HG03097 (cell line): ENCODE results near the gene SLC25A42.
"Not testable (repeated sequence)": the region's sequence is repeated elsewhere in the genome, so short reads cannot be mapped to it uniquely, and the experiment has no call there.

Experiments
- ATAC-seq: cut with Tn5 transposase; IDR thresholded peaks from one replicate; pipeline ENCODE4 v1.9.1; 2021; ENCODE audit not compliant: unreplicated experiment, low FRiP score

SLC25A42 gene

DNA sequence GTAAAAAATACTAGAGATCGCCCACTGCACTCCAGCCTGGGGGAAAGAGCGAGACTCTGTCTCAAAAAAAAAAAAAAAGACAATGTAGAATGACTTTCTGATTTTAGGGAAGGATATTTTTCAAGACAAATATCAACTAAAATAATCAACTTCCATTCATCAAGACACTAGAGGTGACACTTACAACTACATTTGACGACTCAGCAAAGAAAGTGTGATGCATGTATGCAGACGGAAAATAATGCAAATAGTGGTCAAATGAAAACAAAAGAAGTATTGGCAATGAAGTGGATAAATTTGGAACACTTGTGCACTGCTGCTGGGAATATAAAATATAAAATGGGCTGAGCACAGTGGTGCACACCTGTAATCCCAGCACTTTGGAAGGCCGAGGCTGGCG is 62.3 kb downstream of the SLC25A42 start:
- ATAC-seq: no peak

DNA sequence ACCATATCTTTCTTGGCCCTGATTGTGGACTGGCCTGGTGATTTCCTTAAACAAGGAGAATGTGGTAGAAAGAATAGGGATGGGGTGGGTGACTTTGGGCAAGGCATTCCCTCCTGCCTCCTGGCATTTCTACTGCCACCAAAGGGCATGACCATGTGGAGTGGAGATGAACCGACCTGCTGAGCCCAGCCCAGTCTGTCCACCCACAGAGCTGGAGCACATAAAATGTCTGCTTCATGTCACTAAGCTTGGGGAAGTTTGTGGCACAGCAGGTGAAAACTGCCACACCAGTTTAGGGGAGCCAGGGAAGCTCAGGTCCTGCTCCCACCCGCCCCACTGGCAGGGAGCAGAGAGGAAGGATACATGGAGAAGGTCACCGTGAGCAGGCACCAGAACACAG is 68.2 kb downstream of the SLC25A42 start:
- ATAC-seq: no peak

DNA sequence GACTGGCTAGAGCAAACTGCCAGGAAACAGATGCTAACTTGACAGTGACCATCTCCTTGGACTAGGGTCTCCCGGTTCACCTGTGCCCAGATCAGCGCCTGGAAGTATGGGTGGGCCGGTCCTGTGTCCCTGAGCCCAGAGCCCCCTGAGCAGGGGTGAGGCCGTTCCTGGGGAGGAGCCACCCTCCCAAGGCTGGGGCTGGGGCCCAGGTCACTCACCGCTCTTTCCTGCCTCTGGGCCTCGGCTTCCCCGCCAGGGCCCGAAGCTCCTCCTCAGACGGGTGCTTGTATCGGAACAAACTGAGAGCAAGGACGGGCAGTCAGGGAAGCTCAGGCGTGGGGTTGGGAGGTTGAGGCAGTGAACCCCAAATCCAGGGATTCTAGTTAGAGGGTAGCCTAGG is 69.1 kb downstream of the SLC25A42 start:
- no peak for ATAC-seq

DNA sequence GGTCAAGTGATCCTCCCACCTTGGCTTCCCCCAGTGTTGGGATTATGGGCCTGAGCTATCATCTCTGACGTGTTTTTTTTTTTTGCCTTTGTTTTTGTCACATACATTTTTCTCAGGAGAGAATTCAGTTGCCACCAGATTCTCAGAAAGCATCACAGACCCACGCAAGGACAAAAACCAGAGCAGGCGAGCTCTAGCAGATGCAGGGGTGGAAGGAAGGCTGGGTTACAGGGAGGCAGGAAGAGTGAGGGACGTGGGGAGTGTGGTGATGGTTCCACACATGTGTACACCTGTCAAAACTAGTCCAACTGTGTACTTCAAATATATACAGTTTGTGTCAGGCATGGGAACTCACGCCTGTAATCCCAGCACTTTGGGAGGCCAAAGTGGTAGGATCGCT is 70.2 kb downstream of the SLC25A42 start:
- ATAC-seq: no peak

DNA sequence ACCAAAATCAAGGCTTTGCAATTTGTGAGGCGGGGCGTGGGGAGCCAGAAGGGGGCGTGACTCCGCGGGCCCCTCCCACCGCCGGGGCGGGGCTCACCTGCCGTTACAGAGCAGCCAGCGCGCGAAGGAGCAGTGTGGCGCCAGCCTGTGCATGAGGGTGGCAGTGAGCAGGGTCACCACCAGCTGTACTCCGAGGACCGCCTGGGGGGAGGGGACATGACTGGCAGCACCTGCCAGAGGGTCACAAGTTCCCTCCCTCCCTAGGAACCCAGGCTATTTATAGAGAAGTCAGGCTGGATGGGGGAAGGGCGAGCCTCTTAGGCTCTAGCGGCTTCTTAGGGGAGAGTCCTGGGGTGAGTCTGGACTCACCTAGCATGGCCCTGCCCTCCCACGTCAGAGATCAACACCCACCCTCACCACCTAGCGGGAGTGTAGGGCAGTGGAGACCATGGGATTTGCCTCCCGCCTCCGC is 70.9 kb downstream of the SLC25A42 start:
- no peak for ATAC-seq

DNA sequence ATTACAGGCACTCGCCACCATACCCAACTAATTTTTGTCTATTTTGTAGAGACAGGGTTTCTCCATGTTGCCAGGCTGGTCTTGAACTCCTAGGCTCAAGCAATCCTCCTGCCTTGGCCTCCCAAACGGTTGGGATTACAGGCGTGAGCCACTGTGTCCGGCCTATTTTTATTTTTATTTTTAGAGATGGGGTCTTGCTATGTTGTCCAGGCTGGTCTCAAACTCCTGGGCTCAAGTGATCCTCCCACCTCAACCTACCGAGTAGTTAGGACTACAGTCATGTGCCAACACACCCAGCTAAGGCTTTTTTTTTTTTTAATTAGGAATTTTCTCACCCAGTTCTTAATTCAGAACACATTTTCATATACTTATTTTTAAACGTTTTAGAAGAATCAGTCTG is 71.9 kb downstream of the SLC25A42 start:
- ATAC-seq: not testable (repeated sequence)

DNA sequence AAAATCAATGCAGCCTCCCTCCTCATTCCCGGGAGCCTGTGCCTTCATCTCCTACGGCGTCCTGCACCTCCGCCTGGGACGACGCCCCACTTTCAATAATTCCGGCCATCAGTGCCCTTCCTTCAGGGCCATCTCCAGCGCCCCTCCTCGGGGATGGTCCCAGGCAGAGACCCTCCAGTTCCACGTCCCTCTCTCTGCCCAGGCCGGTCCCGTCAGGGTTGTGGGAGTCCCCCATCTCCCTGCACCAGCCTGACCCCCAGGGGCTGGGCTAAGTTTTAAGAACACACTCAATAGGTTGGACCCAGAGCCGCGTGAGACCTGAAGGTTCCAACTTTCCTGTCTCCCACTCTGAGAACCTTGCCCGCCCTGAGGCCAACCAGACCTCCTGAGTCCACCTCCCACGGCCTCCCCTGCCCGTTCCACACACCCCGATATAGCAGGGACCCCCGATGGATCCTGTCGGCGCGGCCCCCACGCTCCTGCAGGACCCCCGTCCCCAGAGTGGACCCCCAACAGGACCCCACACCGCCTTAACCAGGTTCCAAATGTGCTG is 73.8 kb downstream of the SLC25A42 start:
- ATAC-seq: no peak

DNA sequence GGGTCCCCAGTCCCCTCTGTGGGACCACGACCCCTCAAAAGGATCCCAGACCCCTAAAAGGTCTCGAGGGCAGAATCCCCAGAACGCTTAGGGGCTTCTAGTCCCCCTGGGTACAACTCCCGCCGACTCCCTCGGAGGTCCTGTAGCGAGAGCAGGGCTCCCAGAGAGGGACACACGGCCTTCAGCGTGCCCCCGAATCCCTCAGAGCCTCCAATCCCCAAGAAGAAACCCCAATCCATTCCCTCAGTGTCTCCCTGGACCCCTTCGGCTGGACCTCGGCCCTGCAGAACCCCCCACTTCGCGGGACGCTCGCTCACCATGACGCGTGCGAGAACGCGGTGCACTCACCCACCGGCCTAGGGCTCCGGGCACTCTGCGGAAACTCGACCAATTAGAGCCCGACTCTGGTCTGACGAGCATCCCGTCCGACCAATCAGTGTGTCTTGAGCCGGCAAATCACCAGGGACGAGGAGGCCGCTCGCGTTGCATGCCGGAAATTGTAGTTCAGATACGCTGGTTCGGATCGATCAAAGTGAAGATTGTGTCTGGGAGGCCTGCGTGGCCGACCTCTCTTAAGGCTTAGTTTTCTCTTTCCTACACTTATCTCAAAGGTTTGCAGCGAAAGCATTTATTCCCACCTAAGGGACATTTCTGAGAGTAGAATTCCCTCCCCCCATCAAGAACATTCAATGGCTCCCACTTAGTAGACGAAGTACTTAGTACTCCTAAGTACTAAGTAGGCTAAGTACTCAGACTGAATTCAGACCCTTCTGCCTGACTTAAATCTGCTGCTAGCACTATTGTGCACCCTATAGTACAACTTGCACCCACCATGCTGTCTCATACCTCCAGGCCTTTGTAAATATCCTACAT is 74.6 kb downstream of the SLC25A42 start, which contains the start of gene TMEM161A:
Gene TMEM161A (minus strand): TSS at position 370 of the 873 bp plus-strand sequence. CDS start 50 bp downstream, at position 320.
- peak; percentile 92 for ATAC-seq

DNA sequence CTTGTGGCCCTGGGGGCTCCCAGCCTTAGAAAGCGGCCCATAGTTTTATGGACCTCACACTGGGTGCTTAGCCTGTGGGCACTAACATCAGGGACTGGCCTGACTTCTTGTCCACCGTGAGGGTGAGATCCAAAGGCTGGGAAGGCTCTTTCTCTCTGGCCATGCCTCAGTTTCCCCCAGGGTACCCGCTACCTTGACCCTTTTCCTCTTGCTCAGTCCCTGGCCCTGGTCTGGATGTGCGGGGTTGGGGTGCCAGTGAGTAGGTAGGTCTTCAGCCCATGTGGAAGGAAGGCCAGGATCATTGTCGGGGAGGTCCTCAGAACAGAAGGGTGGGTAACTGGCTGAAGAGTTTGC is 76.1 kb downstream of the SLC25A42 start:
- no peak for ATAC-seq

DNA sequence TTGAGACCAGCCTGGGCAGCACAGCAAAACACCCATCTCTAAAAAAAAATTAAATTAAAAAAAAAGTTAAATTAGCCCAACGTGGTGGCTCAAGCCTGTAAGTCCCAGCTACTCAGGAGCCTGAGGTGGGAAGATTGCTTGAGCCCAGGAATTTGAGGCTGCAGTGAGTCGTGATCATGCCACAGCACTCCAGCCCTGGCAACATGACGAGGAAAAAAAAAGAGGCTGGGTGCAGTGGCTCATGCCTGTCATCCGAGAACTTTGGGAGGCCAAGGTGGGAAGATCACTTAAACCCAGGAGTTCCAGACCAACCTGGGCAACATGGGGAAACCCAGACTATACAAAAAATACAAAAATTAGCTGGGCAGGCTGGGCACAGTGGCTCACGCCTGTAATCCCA is 76.7 kb downstream of the SLC25A42 start:
- ATAC-seq: no peak

DNA sequence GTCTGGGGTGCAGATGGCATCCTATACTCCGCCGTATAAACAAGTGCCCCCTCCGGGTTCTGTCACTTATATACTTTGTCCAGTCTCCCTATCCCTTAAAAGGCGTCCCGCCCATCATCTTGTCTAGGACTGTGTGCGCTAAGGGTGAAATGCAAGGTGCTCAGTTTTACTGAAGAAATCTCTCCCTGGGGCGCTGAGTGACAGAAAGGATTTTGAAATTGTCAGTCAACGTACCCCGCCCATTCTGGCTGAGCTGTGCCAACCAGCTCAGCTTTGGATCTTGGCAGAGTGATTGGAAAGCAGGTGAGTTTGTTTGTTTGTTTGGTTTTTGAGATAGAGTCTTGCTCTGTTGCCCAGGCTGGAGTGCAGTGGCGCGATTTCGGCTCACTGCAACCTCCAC is 78.6 kb downstream of the SLC25A42 start:
- no peak for ATAC-seq

DNA sequence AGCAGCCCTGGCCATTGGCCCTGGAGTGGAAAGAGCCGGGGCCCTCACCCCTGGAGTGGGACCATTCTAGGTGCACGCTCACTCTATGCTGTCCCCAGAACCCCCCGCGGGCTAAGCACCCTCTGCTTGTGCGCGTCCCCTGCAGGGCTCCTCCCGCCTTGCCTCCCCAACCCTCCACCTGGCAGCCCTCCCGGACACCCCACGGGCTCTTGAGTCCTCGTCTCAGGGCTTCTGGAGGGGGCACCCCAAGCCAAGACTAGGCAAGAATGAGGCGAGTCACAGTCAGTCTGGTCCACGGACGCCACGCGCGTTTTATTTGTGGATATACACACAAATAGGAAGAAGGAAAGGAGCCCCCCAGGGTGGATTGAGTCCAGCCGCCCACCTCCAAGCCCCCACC is 81.5 kb downstream of the SLC25A42 start:
- ATAC-seq: no peak

DNA sequence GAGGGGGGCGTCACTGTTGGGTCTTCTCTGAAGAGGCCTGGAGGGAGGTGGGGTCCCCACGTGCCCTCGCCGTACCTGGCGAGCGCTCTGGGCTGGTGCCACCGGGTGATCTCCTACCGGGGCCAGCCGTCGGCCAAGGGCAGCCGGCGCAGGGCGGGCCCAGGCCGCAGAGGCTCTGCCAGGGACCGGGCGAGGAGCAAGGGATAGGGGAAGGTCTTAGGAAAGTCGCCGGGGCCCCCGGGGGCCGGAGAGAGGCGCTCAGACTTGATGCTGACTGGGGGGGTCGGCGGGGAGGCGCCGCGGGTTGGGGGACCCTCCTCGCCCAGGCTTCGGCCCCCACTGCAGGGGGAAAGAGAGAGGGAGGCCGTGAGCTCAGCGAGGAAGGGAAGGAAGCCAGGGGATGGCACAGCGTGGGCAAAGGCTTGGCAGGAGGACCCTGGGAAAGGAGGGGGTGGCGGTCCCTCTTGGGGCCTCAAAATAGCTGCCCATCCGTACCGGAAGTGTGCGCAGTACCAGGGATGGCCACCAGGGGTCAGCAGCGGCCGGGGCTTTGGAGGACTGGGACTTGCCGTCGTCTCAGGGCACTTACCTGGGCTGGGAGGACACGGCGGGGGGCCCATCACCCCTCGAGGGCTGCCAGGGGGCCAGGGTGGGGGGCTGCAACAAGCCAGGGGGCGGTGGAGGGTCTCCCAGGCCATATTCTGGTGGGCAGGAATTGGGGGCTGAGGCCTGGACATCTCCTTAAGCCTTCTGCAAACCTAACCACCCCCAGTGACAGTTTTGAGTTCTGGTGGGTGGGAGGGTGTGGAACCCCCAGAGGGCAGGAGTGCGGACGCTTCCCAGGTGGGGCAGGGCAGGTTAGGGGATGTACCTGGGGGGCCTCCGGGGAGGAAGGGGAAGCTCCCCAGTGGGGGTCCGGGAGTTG is 82.2 kb downstream of the SLC25A42 start:
- ATAC-seq: no peak

DNA sequence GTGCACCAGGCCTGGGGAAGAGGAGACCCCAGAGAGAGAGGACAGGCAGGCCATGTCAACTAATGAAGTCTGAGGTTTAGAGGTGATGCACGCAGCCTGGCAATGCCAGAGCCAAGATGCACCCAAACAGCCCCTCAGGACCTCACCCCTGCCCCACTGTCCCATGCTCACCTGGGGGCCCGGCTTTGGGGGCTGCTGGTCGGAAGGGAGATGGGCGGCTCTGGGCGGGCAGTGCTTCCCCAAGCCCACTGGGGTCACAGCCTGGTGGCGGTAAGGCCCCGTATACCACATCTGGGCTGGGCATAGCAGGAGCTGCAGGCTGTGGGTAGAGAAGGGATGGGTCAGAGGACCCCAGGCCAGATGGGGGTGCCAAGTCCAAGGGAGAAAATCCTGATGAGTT is 83.1 kb downstream of the SLC25A42 start:
- no peak for ATAC-seq

DNA sequence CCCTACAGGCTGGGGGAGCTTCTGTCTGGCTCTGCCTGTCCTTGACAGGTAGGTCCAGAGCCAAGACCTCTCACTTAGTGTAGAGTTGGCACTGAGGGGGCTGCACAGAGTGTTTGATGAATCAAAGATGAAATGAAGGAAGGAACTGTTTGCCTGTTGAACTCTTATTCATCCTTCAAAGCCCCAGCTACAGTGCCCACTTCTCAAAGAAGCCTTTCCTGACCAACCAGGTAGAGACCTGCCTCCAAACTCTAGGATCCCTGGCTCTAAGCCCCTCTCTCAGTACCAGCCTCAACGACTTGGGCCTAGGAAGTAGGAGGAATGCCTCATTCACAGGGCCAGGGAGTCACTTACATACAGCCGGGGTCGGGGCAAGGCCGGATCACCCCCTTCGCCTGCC is 83.5 kb downstream of the SLC25A42 start:
- ATAC-seq: no peak

DNA sequence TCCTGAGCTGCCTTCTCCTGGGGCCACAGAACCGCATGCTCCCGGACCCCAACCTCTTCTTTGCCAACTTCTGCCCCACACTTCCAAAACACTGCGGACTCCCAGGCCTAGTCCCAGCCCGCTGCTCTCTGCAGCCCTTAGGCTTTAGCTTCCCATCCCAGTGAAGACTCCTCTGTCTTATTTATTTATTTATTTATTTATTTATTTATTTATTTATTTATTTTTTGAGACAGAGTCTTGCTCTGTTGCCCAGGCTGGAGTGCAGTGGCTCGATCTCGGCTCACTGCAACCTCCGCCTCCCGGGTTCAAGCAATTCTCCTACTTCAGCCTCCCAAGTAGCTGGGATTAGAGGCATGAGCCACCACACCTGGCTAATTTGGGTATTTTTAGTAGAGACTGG is 84.7 kb downstream of the SLC25A42 start:
- ATAC-seq: not testable (repeated sequence)

DNA sequence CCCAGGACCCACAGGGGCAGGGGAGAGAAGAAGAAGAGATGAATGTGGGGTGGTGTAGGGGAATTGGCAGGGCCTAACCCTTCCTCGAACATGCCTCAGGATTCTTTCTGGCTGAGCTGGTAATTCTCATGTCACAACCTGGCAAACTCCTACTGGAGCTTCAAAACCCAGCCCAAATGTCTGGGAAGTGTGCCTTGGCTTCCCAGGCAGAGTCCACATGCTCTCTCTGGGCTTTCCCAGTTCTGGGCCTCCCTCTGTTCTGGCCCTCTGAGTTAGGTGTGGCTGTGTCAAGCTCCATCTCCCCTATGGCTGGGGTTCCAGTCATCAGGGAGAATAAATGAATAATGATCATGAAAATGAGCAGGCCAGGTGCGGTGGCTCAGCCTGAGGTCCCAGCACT is 85.6 kb downstream of the SLC25A42 start:
- ATAC-seq: no peak

DNA sequence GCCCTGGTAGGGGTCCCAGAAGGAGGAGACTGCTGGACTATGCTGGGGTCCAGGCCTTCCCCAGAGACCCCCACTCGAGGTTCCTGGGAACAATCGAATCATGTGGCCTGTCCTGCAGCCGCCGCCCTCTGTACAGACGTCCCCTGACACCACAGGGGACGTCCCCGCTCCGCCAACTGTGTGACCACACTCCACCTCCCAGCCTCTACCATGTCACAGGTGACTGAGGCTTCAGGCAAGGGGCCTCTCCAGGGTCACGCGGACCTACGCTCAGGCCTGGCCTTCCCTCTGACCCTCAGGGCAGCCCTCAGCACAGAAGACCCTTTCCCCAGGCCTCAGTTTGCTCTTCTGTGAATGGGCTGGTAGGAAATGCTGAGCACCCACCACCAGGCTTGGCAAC is 87.6 kb downstream of the SLC25A42 start:
- ATAC-seq: no peak

DNA sequence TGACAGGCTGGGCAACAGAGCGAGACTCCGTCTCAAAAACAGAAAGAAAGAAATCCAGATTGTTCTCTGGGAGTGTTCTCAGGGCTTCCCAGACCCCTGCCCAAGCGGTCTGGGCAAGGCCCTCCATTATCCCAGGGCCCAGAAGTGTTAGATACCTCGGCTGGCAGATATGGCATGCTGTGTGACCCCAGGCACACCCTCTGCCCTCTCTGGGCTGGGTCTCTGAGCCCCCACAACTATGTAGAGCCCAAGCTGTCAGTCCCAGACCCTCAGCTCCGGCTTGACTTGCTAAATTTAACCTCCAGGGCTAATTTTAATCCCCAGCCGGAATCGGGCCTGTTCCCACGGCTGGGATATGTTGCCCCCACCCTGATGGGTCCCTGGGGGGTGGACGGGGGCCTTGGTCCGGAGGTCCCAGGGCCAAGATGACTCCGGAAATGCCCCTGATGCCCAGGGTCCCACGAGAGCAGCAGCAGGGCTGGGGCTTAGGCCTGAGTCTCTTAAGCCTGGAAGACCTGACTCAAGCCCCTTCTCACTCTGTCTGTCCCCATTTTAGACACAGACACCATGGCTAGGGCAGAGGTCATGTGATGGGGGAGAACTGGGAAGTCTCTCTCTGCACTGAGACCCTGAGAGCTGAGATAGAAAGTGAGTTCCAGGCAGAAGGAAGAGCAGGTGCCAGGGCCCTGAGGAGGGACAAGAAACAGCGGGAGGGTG is 89.0 kb downstream of the SLC25A42 start:
- ATAC-seq: no peak

DNA sequence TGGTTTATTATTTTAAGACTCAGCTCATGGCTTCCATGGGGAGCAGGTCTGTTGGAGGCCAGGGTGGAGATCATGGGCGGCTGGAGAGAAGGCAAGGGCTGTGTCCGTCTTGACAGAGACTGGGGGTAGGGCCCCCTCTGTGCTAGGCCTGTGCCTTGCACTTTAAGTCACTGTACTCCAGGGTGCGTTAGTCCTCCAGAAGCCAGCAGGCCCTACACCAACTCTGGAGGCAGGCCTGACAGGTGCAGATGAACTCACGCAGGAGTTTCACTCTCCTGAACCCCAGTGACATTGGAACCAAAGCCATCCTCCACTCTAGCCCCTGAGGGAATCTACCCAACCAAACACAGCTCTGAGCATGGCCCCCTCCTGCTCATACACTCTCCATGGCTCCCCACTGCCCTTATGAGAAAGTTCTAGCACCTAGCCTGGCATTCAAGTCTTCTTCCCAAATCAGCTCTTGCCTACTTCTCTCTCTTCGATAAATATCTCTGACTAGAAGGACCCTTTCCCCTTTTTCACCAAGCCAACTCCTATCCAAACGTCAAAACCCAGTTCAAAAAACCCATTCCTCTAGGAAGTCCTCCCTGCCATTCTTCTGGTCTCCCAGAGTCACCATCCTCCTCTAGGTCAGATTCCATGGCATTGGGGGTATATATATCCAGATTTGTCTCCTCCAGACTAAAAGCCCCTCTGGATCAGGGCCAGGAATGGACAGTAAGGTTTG is 91.1 kb downstream of the SLC25A42 start:
- ATAC-seq: no peak
